ENCODE data around the gene PPARD.

- TF ChIP-seq CTCF (IDR thresholded peaks at IDR 0.05): no peak
- no peak for TF ChIP-seq POLR2A (IDR thresholded peaks at IDR 0.05)
These were observed 85.5 kb downstream of the PPARD start for GRCh38 chr6:35427851-35428321.
